AG04449 (cell line): Measurements from ENCODE around the gene METTL21A.

Experiments used
- CTCF ChIA-PET: fragments of 350-600 bp; formaldehyde crosslinking; extraction: SDS; loops from one replicate; lab custom pipeline; 2021; ENCODE audit warnings: antibody characterized with exemption; lab: Yijun Ruan, JAX
- POLR2A ChIA-PET: fragments of 400-600, 350-600 bp; formaldehyde crosslinking; extraction: SDS; loops from one replicate; lab custom pipeline; 2020; ENCODE audit warnings: antibody characterized with exemption, inconsistent platforms; lab: Yijun Ruan, JAX
- DNase-seq: peaks from one replicate; pipeline ENCODE4 v3.0.0-alpha.2; 2010; ENCODE audit warnings: low read depth, low spot score
- H3K4me3 ChIP-seq: 2 replicates; pipeline ENCODE4 v1.5.1; 2011; ENCODE audit warnings: low read depth, mild to moderate bottlenecking, control low read depth, low read length
- TF ChIP-seq, protein P1 (sequence below): IDR thresholded peaks from one replicate; pipeline ENCODE4 v1.5.1; 2011; ENCODE audit warnings: mild to moderate bottlenecking, moderate library complexity, low read length, control low read depth, inconsistent platforms; ENCODE audit not compliant: insufficient read depth; ENCODE audit errors: missing control alignments

Gene METTL21A

GRCh38 chr2:207617011-207617671 is 8.1 kb downstream of the METTL21A start:
- TF ChIP-seq, protein P1, sequence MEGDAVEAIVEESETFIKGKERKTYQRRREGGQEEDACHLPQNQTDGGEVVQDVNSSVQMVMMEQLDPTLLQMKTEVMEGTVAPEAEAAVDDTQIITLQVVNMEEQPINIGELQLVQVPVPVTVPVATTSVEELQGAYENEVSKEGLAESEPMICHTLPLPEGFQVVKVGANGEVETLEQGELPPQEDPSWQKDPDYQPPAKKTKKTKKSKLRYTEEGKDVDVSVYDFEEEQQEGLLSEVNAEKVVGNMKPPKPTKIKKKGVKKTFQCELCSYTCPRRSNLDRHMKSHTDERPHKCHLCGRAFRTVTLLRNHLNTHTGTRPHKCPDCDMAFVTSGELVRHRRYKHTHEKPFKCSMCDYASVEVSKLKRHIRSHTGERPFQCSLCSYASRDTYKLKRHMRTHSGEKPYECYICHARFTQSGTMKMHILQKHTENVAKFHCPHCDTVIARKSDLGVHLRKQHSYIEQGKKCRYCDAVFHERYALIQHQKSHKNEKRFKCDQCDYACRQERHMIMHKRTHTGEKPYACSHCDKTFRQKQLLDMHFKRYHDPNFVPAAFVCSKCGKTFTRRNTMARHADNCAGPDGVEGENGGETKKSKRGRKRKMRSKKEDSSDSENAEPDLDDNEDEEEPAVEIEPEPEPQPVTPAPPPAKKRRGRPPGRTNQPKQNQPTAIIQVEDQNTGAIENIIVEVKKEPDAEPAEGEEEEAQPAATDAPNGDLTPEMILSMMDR, result no peak
- H3K4me3 ChIP-seq, result peak overlapping the region; percentile 10
- ChIA-PET POLR2A (interaction anchor here (1.2 kb wide), 2 partner anchors 8 to 87 kb away, joined by 3 to 6 read pairs; partner anchors contain the start of genes CREB1 and METTL21A), CTCF (interaction anchor here (1.2 to 2.4 kb wide), 2 partner anchors 9 to 11 kb away, joined by 4 to 6 read pairs; no protein-coding TSS in a partner anchor)
- peak; percentile 73 for DNase-seq

DNA sequence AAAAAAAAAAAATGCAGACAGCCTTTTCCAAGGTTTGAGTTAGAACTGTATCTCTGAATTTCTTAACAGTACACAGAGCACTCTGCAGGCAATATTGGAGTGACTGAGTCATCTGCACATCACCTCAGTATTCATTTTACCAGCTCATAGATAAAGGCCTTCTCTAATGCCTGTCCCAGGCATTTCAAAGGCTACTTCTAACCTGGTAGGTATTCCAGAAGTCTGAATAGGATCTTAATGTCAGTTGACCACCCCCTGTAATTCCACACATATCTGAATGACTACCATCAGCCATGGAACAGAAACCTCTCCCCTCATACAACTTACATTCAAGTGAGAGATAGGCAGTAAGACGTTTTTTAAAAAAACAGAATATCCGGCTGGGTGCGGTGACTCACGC is 9.0 kb downstream of the METTL21A start:
- DNase-seq, result no peak
- TF ChIP-seq, protein P1, result no peak
- ChIA-PET CTCF (interaction anchor here (0.8 to 2.4 kb wide), 2 partner anchors 10 to 19 kb away, joined by 3 to 6 read pairs; no protein-coding TSS in a partner anchor), POLR2A (interaction anchor here (0.6 kb wide), 1 partner anchor 97 kb away, joined by 4 read pairs; no protein-coding TSS in a partner anchor)
- no peak overlapping the region for H3K4me3 ChIP-seq

DNA sequence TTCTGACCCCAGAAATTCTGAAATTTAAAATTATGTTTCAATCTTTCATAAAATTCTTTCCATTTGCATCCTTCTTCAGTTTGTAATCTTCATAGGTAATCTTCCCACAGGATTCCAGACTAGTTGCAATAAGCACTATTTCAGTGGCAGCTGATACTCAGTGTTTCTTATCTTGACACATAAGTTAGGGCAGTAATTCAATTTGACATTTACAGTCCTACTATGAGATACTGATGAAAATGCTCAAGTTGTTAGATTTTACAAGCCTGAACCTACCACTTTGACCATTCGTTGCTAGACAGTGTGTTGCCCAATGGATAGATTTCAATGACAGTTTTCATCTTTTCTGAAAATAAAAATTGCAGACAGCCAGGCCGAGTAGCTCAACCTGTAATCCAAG is 10.4 kb downstream of the METTL21A start:
- DNase-seq, result no peak
- CTCF ChIA-PET, result interaction anchor here (2.3 kb wide), 1 partner anchor 11 kb away, joined by 6 read pairs; the partner anchor contains the start of gene METTL21A
- TF ChIP-seq, protein P1, result no peak
- POLR2A ChIA-PET, result no interaction called here
- H3K4me3 ChIP-seq, result no peak overlapping the region

GRCh38 chr2:207612714-207613113 is 12.5 kb downstream of the METTL21A start:
- ChIA-PET POLR2A (no interaction called here), CTCF (interaction anchor here (1.0 to 2.3 kb wide), 3 partner anchors 13 to 428 kb away, joined by 3 to 6 read pairs (median 4); partner anchors contain the start of gene METTL21A)
- TF ChIP-seq, protein P1, result no peak
- DNase-seq, result no peak
- no peak overlapping the region for H3K4me3 ChIP-seq

- ChIA-PET CTCF (interaction anchor here (1.1 kb wide), 1 partner anchor 19 kb away, joined by 3 read pairs; the partner anchor contains the start of gene METTL21A), POLR2A (no interaction called here)
- H3K4me3 ChIP-seq, result no peak overlapping the region
- DNase-seq, result no peak
- TF ChIP-seq, protein P1, result no peak
Measured at GRCh38 chr2:207606829-207607228, 18.4 kb downstream of the METTL21A start.

- POLR2A ChIA-PET, result no interaction called here
Measured at GRCh38 chr2:207606399-207606798, 18.8 kb downstream of the METTL21A start.

More at GRCh38 chr2:207606399-207606798, 18.8 kb downstream of the METTL21A start:
- TF ChIP-seq, protein P1, result no peak
- no peak overlapping the region for H3K4me3 ChIP-seq
- CTCF ChIA-PET, result interaction anchor here (1.1 kb wide), 1 partner anchor 19 kb away, joined by 3 read pairs; the partner anchor contains the start of gene METTL21A
- DNase-seq, result no peak
